Measurements from ENCODE around the gene TSC2.
"Not testable (repeated sequence)": the region's sequence is repeated elsewhere in the genome, so short reads cannot be mapped to it uniquely, and the experiment has no call there.

DNA sequence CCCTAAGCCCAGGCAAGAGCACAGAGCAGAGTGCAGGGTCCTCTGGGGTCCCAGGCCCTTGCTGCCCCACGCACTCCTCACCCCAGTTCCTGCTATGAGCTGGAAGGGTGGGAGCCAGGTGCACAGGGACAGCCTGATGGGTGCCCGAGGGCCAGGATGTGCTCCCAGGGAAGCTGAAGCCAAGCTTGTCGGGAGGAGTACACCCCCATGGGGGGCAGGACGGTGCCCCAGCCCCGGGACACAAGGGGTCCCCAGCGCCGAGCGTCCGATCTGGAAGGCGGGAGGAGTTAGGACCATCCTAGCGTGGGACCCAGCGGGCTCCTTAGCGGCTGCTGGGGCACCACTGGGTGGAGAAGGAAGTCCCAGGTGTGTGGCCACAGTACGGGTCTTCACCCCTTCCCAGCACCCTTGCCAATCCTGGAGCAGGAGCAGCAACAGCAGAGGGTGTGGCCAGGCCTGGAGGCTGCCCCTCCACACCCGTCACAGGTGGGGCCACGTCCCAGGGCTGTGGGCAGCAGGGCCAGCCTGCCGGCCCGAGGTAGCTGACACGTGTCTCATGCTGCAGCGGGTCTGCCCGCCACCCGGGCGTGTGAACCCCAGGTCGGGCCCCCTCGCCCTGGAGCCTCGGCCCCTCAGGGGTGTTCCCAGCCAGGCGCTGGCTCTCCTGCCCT is 76.1 kb downstream of the TSC2 start:
- not testable (repeated sequence) for TF ChIP-seq CTCF, POLR2AphosphoS5 (IDR thresholded peaks at IDR 0.05)

Measured in breast epithelium (tissue), 3 donors.